Gastrocnemius medialis (tissue), 4 donors: Measurements from ENCODE around the gene ZNF878. TPM values are rescaled to one million over a fixed set of nuclear protein-coding genes. Genes with fewer than 3 reads are reported as not detected.

ENCODE experiments used
- ATAC-seq, 2 donors: fragments of 150-250 bp; one replicate each; pipeline ENCODE4 v1.9.1; 2016
- DNase-seq, 2 donors: peaks; one replicate each; pipeline ENCODE4 v3.0.0-alpha.2; 2019
- H3K27ac ChIP-seq, 4 donors: fragments of 200-600 bp; sonication (generic); 1 replicate in 1 of 4; 2 replicates in 3 of 4; pipeline ENCODE4 v1.5.1; 2016 to 2018; ENCODE audit warnings: mild to moderate bottlenecking in 2 of 4, moderate library complexity in 1 of 4
- H3K27me3 ChIP-seq, 3 donors: fragments of 200-600 bp; sonication (generic) in 2 of 3; 1 replicate in 1 of 3; 2 replicates in 2 of 3; pipeline versions ENCODE4 v1.5.1 to v1.6.0; 2016 to 2019; ENCODE audit warnings: mild to moderate bottlenecking in 1 of 3, moderate library complexity in 1 of 3
- H3K36me3 ChIP-seq, 2 donors: fragments of 200-600 bp; sonication (generic) in 1 of 2; one replicate each; pipeline ENCODE4 v1.5.1; 2017 to 2018
- H3K4me1 ChIP-seq, 2 donors: fragments of 200-600 bp; sonication (generic) in 1 of 2; one replicate each; pipeline ENCODE4 v1.5.1; 2016 to 2017; ENCODE audit warnings: mild to moderate bottlenecking in 2 of 2
- H3K4me3 ChIP-seq, 4 donors: fragments of 200-600 bp; sonication (generic) in 3 of 4; 1 replicate in 1 of 4; 2 replicates in 3 of 4; pipeline ENCODE4 v1.5.1; 2016 to 2019; ENCODE audit warnings: mild to moderate bottlenecking in 2 of 4
- H3K9me3 ChIP-seq, 3 donors: fragments of 200-600 bp; sonication (generic) in 2 of 3; 1 replicate in 1 of 3; 2 replicates in 2 of 3; pipeline ENCODE4 v1.5.1; 2016 to 2019
- POLR2A ChIP-seq, 2 donors: fragments of 450-650 bp; IDR thresholded peaks; one replicate each; pipeline ENCODE4 v1.6.1; 2017; ENCODE audit warnings: antibody characterized with exemption in 2 of 2, mild to moderate bottlenecking in 2 of 2, moderate library complexity in 2 of 2
- in situ Hi-C, 4 donors: fragments of 200-750 bp; cut with MboI; loops; one replicate each; pipeline versions ENCODE4 v1.15.0 to v1.8.0; 2017; ENCODE audit warnings: low sequenced_read_pairs in 4 of 4
- intact Hi-C: fragments of 100-400 bp; cut with DNase I; formaldehyde crosslinking; loops from one replicate; pipeline ENCODE4 v1.15.1; 2023; ENCODE audit warnings: low total_unique reads
- total RNA-seq, 4 donors: library from RNA; depleted of rRNA; stranded (reverse); fragments of >200 nt; gene quantifications; one replicate each; pipeline versions ENCODE4 v1.1.0 to v1.2.3, GENCODE V29; 2016
- TF ChIP-seq, protein P1 (sequence below), 5 experiments: fragments of 450-650 bp in 3 of 5; fragments of 200-600 bp in 2 of 5; sonication (generic) in 2 of 5; IDR thresholded peaks in 4 of 5; conservative IDR thresholded peaks in 1 of 5; 1 replicate in 4 of 5; 2 replicates in 1 of 5; pipeline ENCODE4 v1.5.1; 2016 to 2019; ENCODE audit warnings: antibody characterized with exemption in 5 of 5, mild to moderate bottlenecking in 3 of 5, moderate library complexity in 3 of 5

Gene ZNF878
- total RNA-seq, 4 donors from 2014 or later = not detected

DNA sequence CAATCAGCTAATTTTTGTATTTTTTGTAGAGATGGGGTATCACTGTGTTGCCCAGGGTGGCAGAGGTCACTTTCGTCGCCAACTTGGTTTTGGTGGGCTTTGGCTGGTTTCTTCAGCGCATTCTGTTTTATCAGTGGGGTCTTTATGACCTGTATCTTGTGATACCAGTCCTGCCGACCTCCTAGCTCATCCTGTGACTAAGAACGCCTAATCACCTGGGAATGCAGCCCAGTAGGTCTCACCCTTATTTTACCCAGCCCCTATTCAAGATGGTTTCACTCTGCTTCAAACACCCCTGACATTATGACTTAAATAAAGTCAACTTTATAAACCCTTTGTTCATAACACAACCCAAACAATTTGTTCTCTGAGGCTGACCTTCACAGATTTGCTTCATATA lies 3.0 kb upstream of the ZNF878 start:
- TF ChIP-seq, protein P1, sequence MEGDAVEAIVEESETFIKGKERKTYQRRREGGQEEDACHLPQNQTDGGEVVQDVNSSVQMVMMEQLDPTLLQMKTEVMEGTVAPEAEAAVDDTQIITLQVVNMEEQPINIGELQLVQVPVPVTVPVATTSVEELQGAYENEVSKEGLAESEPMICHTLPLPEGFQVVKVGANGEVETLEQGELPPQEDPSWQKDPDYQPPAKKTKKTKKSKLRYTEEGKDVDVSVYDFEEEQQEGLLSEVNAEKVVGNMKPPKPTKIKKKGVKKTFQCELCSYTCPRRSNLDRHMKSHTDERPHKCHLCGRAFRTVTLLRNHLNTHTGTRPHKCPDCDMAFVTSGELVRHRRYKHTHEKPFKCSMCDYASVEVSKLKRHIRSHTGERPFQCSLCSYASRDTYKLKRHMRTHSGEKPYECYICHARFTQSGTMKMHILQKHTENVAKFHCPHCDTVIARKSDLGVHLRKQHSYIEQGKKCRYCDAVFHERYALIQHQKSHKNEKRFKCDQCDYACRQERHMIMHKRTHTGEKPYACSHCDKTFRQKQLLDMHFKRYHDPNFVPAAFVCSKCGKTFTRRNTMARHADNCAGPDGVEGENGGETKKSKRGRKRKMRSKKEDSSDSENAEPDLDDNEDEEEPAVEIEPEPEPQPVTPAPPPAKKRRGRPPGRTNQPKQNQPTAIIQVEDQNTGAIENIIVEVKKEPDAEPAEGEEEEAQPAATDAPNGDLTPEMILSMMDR (IDR thresholded peaks at IDR 0.05 in 4 of 5, conservative IDR thresholded peaks at IDR 0.05 in 1 of 5) = no peak
- no peak for TF ChIP-seq POLR2A (IDR thresholded peaks at IDR 0.05)
- no peak overlapping the region for H3K4me3 ChIP-seq
- DNase-seq (no peak), ATAC-seq (no peak)
- in situ Hi-C loops = loop anchor here in 3 of 4 donors (5.0 to 10.0 kb wide), 2 partner anchors 87 to 89 kb away; partner anchors contain the start of gene ZNF20 (in 3 of the 3)
- peaks cover 0 to 14% (median 7%) of the 10 kb centered on the region in 3 donors for H3K27me3 ChIP-seq
- no peaks in the 10 kb centered on the region for H3K9me3 ChIP-seq
- intact Hi-C loops = no loop called here
- H3K4me1 ChIP-seq = peaks cover 0 to 3% of the 10 kb centered on the region in 2 donors
- no peaks in the 10 kb centered on the region for H3K36me3 ChIP-seq
- H3K27ac ChIP-seq = no peak overlapping the region

- Histone ChIP-seq H3K4me1 (no peaks in the 10 kb centered on the region), H3K27ac (peak overlapping the region in 1 of 4 donors; percentile 64), H3K36me3 (no peaks in the 10 kb centered on the region), H3K9me3 (no peaks in the 10 kb centered on the region), H3K27me3 (peaks cover 0 to 14% (median 10%) of the 10 kb centered on the region in 3 donors), H3K4me3 (peak overlapping the region; percentile 56 to 92 (median 62))
- intact Hi-C loops (no loop called here), in situ Hi-C loops (loop anchor here in 1 of 4 donors (10.0 kb wide), 1 partner anchor 93 kb away; the partner anchor contains the start of gene ZNF20)
- TF ChIP-seq, protein P1 (IDR thresholded peaks at IDR 0.05 in 4 of 5, conservative IDR thresholded peaks at IDR 0.05 in 1 of 5) = no peak
- TF ChIP-seq POLR2A (IDR thresholded peaks at IDR 0.05) = no peak
- ATAC-seq (no peak), DNase-seq (no peak)
Observed at GRCh38 chr19:12052091-12052496, 667 bp downstream of the ZNF878 start.

- DNase-seq (no peak), ATAC-seq (no peak)
- Histone ChIP-seq H3K27me3 (peaks cover 0 to 14% (median 10%) of the 10 kb centered on the region in 3 donors), H3K36me3 (peaks cover 0 to 6% of the 10 kb centered on the region in 2 donors), H3K27ac (no peak overlapping the region), H3K4me3 (no peak overlapping the region), H3K9me3 (peaks cover 10 to 18% (median 12%) of the 10 kb centered on the region in 3 donors), H3K4me1 (no peaks in the 10 kb centered on the region)
- no peak for TF ChIP-seq POLR2A (IDR thresholded peaks at IDR 0.05)
- TF ChIP-seq, protein P1 (IDR thresholded peaks at IDR 0.05 in 4 of 5, conservative IDR thresholded peaks at IDR 0.05 in 1 of 5) = no peak
- intact Hi-C loops (no loop called here), in situ Hi-C loops (no loop called here)
Observed at GRCh38 chr19:12047868-12048267, 4.9 kb downstream of the ZNF878 start.

DNA sequence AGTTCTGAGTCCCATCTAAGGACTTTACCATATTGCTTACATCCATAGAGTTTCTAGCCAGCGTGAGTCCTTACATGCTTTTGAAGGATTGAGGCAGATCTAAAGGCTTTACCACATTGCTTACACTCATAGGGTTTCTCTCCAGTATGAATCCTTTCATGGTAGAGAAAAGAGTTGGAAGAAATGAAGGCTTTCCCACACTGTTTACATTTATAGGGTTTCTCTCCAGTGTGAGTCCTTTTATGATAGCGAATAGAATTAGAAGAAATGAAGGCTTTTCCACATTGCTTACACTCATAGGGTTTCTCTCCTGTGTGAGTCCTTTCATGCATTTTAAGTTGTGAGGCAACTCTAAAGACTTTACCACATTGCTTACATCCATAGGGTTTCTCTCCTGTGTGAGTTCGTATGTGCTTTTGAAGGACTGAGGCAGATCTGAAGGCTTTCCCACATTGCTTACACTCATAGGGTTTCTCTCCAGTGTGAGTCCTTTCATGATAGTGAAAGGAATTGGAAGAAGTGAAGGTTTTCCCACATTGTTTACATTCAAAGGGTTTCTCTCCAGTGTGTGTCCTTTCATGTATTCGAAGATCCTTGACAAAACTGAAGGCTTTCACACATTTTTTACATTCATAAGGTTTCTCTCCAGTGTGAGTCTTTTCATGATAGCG lies 8.9 kb downstream of the ZNF878 start:
- no peaks in the 10 kb centered on the region for H3K27me3 ChIP-seq
- H3K9me3 ChIP-seq = peaks cover 10 to 18% (median 12%) of the 10 kb centered on the region in 3 donors
- peaks cover 0 to 6% of the 10 kb centered on the region in 2 donors for H3K36me3 ChIP-seq
- no peak for ATAC-seq
- in situ Hi-C loops = no loop called here
- DNase-seq = no peak
- TF ChIP-seq, protein P1 (IDR thresholded peaks at IDR 0.05 in 4 of 5, conservative IDR thresholded peaks at IDR 0.05 in 1 of 5) = no peak
- TF ChIP-seq POLR2A (IDR thresholded peaks at IDR 0.05) = no peak
- no peak overlapping the region for H3K4me3 ChIP-seq
- no peak overlapping the region for H3K27ac ChIP-seq
- H3K4me1 ChIP-seq = no peaks in the 10 kb centered on the region
- intact Hi-C loops = no loop called here
